OCI-LY7 (cell line): ENCODE measurements around the gene POLR1B. TPM values are rescaled to one million over a fixed set of nuclear protein-coding genes. Genes with fewer than 3 reads are reported as not detected.
"Not testable (repeated sequence)": the region's sequence is repeated elsewhere in the genome, so short reads cannot be mapped to it uniquely, and the experiment has no call there.

Experiments
- BruUV-seq: library from RNA; stranded (reverse); fragments of 400-500 nt; replicated peaks from 2 replicates; lab custom pipeline; 2021; lab: Mats Ljungman, UMichigan
- CTCF ChIA-PET: fragments of 300-600 bp; sonication (Branson Sonifier 250); formaldehyde crosslinking; loops from one replicate; lab custom pipeline; 2022; ENCODE audit warnings: antibody characterized with exemption; ENCODE audit not compliant: unreplicated experiment; lab: Charles Lee
- POLR2A ChIA-PET: fragments of 300-600 bp; sonication (Branson Sonifier 250); formaldehyde crosslinking; loops from one replicate; lab custom pipeline; 2022; ENCODE audit warnings: antibody characterized with exemption; lab: Charles Lee
- DNase-seq: peaks from one replicate; pipeline ENCODE4 v3.0.0-alpha.2; 2015; ENCODE audit warnings: low spot score
- H2AFZ ChIP-seq: fragments of 200-600 bp; sonication (generic), shearing (Covaris generic); 2 replicates; pipeline ENCODE4 v1.6.1; 2014; ENCODE audit warnings: mild to moderate bottlenecking, antibody characterized with exemption, low read length, moderate library complexity
- H3K27ac ChIP-seq: fragments of 200-600 bp; sonication (generic); 2 replicates; pipeline ENCODE4 v1.5.1; 2014; ENCODE audit warnings: mixed run types, low read depth, mild to moderate bottlenecking, moderate library complexity, low read length, inconsistent platforms; ENCODE audit not compliant: poor library complexity, severe bottlenecking
- H3K36me3 ChIP-seq: fragments of 200-600 bp; sonication (generic); 2 replicates; pipeline ENCODE4 v1.6.1; 2014; ENCODE audit warnings: mild to moderate bottlenecking, antibody characterized with exemption, low read length, moderate library complexity, mixed read lengths; ENCODE audit not compliant: insufficient read depth
- H3K4me1 ChIP-seq: fragments of 200-600 bp; sonication (generic); 2 replicates; pipeline ENCODE4 v1.5.1; 2014; ENCODE audit warnings: mild to moderate bottlenecking, low read length; ENCODE audit not compliant: insufficient read depth, poor library complexity, severe bottlenecking
- H3K4me2 ChIP-seq: fragments of 200-600 bp; sonication (generic); 2 replicates; pipeline ENCODE4 v1.6.1; 2014; ENCODE audit warnings: mild to moderate bottlenecking, low read length
- H3K4me3 ChIP-seq: fragments of 200-600 bp; sonication (generic); 2 replicates; pipeline ENCODE4 v1.5.1; 2014; ENCODE audit warnings: mild to moderate bottlenecking, low read depth, low read length; ENCODE audit not compliant: poor library complexity, severe bottlenecking
- H3K79me2 ChIP-seq: fragments of 200-600 bp; sonication (generic); 2 replicates; pipeline ENCODE4 v1.6.1; 2016; ENCODE audit warnings: low read depth, mild to moderate bottlenecking, low read length, moderate library complexity, mixed read lengths; ENCODE audit not compliant: insufficient read depth
- H3K9me2 ChIP-seq: fragments of 200-600 bp; sonication (generic); 2 replicates; pipeline ENCODE4 v1.6.1; 2016; ENCODE audit warnings: mild to moderate bottlenecking, low read length, mixed read lengths; ENCODE audit not compliant: insufficient read depth
- H3K9me3 ChIP-seq: fragments of 200-600 bp; sonication (generic); 2 replicates; pipeline ENCODE4 v1.6.1; 2014; ENCODE audit warnings: mild to moderate bottlenecking, mixed run types, low read length, mixed read lengths
- H4K20me1 ChIP-seq: fragments of 200-600 bp; sonication (generic); 2 replicates; pipeline ENCODE4 v1.6.1; 2014; ENCODE audit warnings: mild to moderate bottlenecking, antibody characterized with exemption, low read length, moderate library complexity, mixed read lengths; ENCODE audit not compliant: insufficient read depth
- CTCF ChIP-seq: fragments of 200-600 bp; sonication (generic); conservative IDR thresholded peaks from 2 replicates; pipeline ENCODE4 v1.5.1; 2014; ENCODE audit warnings: mild to moderate bottlenecking, antibody characterized with exemption, low read length, moderate library complexity, mixed read lengths
- EZH2phosphoT487 ChIP-seq: fragments of 200-600 bp; sonication (generic); IDR thresholded peaks from 2 replicates; pipeline ENCODE4 v1.6.1; 2018; ENCODE audit warnings: low read depth, borderline replicate concordance, mild to moderate bottlenecking, mixed run types, antibody characterized with exemption, low read length, moderate library complexity, mixed read lengths
- intact Hi-C: fragments of 100-400 bp; cut with micrococcal nuclease; formaldehyde crosslinking; loops from one replicate; pipeline ENCODE4 v1.10.0; 2022; ENCODE audit not compliant: unreplicated experiment
- total RNA-seq, 2 experiments: library from RNA; depleted of rRNA in 1 of 2; stranded (reverse); fragments of >200 nt in 1 of 2; shearing (Covaris generic) in 1 of 2; gene quantifications; 2 replicates each; pipeline ENCODE4 v1.2.3, GENCODE V29; 2014 to 2022

POLR1B gene
- total RNA-seq, 2 experiments from 2014 or later = 30.5 to 44.7 TPM

- no peak overlapping the region for H3K4me3 ChIP-seq
- no peak overlapping the region for H2AFZ ChIP-seq
- BruUV-seq = no TSS peak
- H3K9me3 ChIP-seq = no peaks in the 10 kb centered on the region
- no peaks in the 10 kb centered on the region for H3K9me2 ChIP-seq
- ChIA-PET CTCF (no interaction called here), POLR2A (interaction anchor here (0.5 to 0.7 kb wide), 3 partner anchors 37 to 375 kb away, joined by 3 to 13 read pairs (median 4); no protein-coding TSS in a partner anchor)
- H3K4me1 ChIP-seq = no peaks in the 10 kb centered on the region
- TF ChIP-seq CTCF (no peak), EZH2phosphoT487 (no peak)
- DNase-seq = no peak
- H3K79me2 ChIP-seq = no peaks in the 10 kb centered on the region
- H3K4me2 ChIP-seq = no peak overlapping the region
- peaks cover 34% of the 10 kb centered on the region for H3K36me3 ChIP-seq
- H3K27ac ChIP-seq = no peak overlapping the region
- intact Hi-C loops = no loop called here
- no peaks in the 10 kb centered on the region for H4K20me1 ChIP-seq
Observed at GRCh38 chr2:112534826-112535225, 7.4 kb upstream of the POLR1B start.

- BruUV-seq, H3K27ac ChIP-seq, H3K4me2 ChIP-seq, H3K9me2 ChIP-seq, H4K20me1 ChIP-seq, DNase-seq, H3K4me1 ChIP-seq, H3K79me2 ChIP-seq, H2AFZ ChIP-seq, H3K9me3 ChIP-seq, CTCF ChIA-PET, intact Hi-C loops, POLR2A ChIA-PET, H3K4me3 ChIP-seq: not testable (repeated sequence)
- H3K36me3 ChIP-seq = peaks cover 18% of the 10 kb centered on the region
Observed at GRCh38 chr2:112536665-112537064, 5.6 kb upstream of the POLR1B start.

GRCh38 chr2:112539306-112539705 lies 3.0 kb upstream of the POLR1B start:
- Histone ChIP-seq H3K4me1 (peaks cover 10% of the 10 kb centered on the region), H4K20me1 (peaks cover 6% of the 10 kb centered on the region; the same call in 1 of the 2 replicates), H3K4me2 (no peak overlapping the region), H2AFZ (no peak overlapping the region), H3K4me3 (no peak overlapping the region), H3K36me3 (no peaks in the 10 kb centered on the region), H3K79me2 (peaks cover 25% of the 10 kb centered on the region), H3K9me2 (no peaks in the 10 kb centered on the region), H3K9me3 (no peaks in the 10 kb centered on the region), H3K27ac (no peak overlapping the region)
- no peak for DNase-seq
- no TSS peak for BruUV-seq
- ChIA-PET POLR2A (no interaction called here), CTCF (no interaction called here)
- TF ChIP-seq EZH2phosphoT487 (no peak), CTCF (no peak)
- intact Hi-C loops = no loop called here
